ENCODE data around the gene SELP.

- TF ChIP-seq POLR2A (IDR thresholded peaks at IDR 0.05; ENCODE audit: low read length) (no peak), GATA1 (IDR thresholded peaks at IDR 0.05; ENCODE audit: low read depth, low read length) (no peak)
Observed at GRCh38 chr1:169571450-169571849, 58.5 kb downstream of the SELP start.

All from erythroblast (primary cell).